HG02970 (cell line): ENCODE data around the gene BSPRY.
"Not testable (repeated sequence)": the region's sequence is repeated elsewhere in the genome, so short reads cannot be mapped to it uniquely, and the experiment has no call there.

Source experiments
- ATAC-seq: cut with Tn5 transposase; IDR thresholded peaks from one replicate; pipeline ENCODE4 v1.9.1; 2021; ENCODE audit warnings: mild to moderate bottlenecking, moderate library complexity, moderate number of reproducible peaks; ENCODE audit not compliant: unreplicated experiment, low FRiP score

BSPRY gene

DNA sequence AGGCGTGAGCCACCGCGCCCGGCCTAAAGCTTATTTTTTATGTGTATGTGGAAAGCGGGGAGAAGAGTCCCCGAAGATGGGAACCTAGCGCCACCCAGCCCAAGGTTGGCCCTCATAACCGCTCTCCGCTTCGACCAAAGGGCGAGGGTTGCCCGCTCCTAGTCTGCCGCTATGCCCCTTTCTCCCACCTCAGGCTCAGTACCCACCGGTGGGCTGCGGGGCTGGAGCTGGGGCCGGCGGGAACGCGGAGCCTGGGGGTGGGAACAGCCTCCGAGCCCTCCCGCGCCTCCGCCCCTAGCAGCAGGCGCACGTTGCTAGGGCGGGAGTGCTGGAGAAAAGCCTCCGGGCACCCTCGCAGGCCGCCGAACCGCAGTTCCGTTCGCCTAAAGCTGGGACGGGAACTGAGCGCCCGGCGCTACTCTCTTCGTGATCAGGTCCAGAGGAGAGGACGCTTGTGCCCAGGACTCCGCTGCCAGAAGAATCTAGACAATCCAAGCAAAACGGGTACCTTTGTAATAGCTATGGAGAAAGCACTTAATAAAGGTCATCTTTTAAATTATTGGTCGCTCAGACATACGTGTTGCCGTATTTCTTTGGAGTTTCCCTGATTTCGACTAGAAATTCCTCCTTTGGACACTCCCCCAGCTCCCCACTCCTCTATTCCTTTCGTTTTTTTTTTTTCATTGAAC lies 9.2 kb upstream of the BSPRY start, which contains the start of gene WDR31:
Gene WDR31, minus strand, starts transcription at position 265 of the 689 bp plus-strand sequence. CDS start 8,253 bp downstream, outside the sequence.
- ATAC-seq, result peak; percentile 92

DNA sequence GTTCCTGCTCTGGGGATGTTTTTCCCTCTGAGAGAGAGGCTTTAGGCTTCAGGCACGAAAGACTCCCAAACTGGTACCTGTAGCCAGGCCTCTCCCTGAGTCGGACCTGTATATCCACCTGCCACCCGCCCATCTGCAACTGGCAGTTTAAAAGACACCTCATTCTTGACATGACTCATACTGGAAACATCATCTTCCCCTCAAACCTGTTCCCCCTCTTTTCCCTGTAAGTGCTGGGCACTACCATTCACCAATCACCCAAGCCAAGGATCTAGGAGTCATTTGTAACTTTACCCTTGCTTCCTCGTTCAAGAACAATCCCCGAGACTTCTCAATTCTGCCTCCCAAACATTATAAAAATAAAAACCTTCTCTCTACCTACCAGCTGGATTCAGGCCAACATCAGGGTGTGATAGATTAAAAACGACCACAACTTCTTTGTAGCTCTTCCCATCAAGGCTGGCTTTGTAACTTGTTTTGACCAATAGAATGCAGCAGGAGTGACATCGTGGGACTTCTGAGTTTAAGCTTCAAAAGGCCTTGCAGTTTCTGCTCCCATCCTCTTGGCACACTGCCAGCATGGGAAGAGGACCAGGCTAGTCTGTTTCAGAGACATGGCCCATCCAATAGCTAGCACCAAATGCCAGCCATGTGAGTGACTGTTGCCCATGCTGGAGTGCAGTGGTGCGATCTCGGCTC lies 7.5 kb upstream of the BSPRY start:
- ATAC-seq, result no peak

DNA sequence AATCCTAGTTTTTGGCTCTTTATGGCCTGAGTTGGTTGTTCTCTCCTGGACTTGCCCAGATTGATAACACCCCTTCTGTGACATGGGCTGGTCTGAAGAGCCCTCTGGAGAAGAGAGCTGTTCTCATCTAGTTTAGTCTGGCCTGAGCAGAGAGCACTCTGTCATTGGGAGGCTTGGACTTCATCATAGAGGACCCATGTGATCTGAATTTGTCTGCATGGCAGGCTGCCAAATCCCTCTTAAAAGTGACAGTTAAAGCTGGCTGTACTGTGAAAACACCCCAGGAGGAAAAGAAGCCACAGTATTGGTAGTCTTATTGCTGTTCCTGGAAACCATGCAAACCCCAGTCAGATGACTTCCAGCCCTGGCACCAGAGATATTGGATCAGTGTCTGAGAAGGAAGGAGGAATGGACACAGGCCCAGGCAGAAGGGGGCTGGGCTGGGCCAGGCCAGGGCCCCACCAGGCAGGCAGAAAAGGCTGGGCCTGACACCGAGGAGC lies 5.6 kb upstream of the BSPRY start:
- no peak for ATAC-seq

DNA sequence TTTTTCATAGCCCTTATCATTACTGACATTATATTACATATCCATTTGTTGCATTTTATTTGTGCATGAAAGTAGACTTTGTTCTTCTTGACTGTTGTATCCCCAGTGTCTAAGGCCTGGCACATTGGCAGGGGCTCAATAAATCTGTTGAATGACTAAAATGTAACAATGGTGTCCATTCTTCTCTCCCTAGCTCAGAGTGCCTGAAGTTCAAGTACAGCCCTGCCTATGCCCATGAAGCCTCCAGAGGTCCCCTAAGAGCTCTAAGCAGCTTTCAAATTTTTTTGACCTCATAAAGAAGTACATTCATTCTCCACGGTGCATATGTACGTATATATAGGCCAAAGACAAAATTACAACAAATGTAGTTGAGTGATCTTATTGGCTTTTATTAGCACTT lies 4.2 kb upstream of the BSPRY start:
- ATAC-seq, result no peak

DNA sequence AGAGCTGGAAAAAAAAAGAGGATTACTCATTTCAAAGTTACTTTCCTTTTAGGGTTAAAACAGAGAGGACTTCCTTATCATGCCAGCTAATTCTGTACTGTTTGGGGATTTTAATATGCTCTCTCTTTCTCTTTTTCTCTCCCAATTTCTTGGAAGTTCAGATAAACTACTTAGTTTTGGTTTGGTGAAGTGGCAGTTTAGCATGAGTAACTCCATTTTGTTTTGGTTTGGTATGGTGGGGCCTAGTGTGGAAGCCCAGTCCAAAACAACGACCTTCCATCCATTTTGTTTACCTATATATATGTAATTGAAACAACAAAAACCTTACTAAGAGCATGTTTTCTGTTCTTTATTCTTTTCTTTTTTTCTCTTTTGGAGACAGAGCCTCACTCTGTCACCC lies 3.7 kb upstream of the BSPRY start:
- no peak for ATAC-seq

DNA sequence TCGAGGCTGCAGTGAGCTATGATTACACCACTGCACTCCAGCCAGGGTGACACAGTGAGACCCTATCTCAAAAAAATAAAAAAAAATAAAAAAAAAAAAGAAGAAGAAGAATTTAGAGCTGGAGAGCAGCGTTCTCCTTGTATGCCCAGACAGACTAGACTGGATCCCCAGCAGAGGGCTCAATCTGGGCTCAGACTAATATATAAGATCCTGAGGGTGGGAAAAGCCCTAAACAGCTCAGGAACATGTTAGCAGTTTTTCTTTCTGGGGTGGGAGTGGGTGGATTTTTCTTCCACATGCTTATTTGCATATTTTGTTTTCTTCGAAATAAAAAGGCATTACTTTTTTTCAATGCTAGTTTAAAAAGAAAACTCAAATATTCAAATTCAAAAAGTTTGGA lies 904 bp upstream of the BSPRY start:
- no peak for ATAC-seq

DNA sequence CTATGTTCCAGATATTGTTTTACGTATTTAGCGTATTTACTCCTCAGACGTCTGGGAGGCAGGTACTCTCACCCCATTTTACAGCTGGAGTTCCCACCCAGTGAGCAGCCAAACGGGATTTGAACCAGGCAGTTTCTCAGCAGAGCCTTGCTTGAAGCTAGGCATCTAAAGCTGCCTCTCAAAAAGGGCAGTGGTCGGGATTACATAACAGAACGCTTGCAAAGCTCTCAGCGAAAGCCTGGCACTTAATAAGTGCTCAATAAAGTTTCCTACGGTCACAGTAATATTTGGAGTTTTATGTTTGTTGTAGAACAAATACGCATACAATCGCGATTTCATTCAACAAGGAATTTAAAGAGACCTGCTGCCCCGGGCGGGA lies 286 bp upstream of the BSPRY start:
- ATAC-seq, result no peak

DNA sequence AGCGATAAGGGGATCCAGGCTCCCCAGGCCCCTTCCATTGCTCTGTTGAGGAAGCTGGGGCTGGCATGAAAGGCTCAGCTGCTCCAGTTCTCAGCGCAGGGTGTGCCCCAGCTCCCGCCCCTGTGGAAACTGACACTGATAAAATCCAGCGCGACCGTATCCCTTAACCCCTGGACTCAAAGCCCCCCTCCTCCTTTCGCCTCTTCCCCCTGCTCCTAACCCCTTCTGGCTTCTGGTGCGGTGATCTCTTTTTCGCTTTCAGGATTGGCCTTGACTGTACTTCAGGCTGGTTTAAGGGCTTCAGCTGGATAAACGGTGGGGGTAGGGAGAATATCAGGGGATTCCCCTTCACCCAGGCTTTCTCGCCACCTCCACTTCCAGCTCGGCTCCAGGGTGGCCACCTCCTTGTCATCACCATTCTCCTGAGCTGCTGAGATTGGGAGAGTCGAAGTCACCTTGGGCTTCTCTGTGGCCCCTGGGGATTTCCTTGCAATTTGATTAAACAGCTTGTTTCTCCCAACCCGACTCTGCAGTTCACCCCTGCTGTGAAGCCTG lies 843 bp downstream of the BSPRY start:
- no peak for ATAC-seq

DNA sequence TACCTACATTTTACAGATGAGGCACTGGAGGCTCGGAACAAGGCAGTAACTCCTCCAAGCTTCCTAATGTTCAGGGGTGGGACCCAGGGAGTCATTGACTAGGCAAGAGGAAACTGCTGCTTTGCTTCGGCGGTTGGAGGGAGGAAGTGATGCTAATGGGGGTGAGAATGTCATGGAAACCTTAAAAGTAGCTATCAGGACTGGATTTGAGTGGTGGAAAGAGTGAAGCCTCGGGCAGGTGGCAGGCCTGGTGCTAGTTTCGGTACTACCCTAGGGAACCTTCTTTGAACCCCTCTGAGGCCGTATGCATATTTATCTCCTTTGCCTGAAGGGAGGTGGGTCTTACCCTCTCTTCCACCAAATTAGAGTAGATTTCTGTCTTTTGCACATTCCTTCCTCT lies 1.6 kb downstream of the BSPRY start:
- no peak for ATAC-seq

DNA sequence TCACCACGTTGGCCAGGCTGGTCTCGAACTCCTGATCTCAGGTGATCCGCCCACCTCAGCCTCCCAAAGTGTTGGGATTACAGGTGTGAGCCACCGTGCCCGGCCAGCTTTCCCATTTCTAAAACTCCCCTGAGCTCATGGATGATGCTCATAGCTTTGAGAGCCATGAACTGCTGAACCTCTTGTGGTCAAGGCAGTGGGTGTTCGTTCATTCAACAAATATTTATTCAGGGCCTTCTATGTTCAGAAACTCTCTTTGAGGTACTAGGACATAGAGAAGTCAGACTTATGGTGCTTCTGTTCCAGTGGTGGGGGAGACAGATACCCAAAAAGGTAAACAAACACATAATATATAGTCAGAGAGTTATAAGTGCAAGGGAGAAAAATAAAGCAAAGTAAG lies 2.7 kb downstream of the BSPRY start:
- ATAC-seq, result no peak

DNA sequence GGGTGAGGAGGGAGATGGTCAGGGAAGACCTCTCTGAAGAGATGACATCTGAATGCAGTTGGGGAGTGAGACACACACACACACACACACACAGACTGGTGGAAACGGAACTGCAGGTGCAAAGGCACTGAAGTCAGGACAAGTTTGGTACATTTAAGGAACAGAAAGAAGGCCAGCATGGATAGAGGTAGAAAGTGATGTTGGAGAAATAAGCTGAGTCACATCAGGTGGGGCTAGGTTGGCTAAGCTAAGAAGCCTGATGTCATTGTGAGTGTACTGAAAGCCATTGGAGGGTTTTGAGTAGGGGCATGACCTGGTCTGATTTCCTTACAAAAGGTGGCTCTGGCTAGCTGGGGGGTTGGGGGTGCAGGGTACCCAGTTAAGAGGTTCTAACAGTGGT lies 3.1 kb downstream of the BSPRY start:
- ATAC-seq, result no peak

DNA sequence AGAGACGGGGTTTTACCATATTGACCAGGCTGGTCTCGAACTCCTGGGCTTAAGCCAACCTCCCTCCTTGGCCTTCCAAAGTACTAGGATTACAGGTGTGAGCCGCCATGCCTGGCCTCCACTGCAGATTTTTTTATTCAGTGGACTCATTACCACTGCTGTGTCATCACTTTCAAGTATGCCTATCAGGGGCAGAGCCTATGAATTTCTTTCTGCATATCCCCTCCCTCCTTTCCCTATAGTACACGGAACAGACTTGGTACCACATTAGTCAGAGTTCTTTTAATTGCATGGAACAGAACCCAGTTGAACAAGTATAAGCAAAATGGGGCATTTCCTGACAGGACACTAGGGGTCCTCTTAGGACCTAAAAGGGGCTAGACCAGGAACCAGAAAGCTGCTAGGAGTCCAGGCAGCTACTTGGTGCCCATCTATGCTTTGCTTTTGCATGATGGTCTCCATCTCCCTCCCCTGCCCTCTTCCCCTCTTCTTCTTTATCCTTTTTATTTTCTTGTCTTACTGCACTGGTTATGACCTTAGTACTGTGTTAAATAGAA lies 5.8 kb downstream of the BSPRY start:
- no peak for ATAC-seq

DNA sequence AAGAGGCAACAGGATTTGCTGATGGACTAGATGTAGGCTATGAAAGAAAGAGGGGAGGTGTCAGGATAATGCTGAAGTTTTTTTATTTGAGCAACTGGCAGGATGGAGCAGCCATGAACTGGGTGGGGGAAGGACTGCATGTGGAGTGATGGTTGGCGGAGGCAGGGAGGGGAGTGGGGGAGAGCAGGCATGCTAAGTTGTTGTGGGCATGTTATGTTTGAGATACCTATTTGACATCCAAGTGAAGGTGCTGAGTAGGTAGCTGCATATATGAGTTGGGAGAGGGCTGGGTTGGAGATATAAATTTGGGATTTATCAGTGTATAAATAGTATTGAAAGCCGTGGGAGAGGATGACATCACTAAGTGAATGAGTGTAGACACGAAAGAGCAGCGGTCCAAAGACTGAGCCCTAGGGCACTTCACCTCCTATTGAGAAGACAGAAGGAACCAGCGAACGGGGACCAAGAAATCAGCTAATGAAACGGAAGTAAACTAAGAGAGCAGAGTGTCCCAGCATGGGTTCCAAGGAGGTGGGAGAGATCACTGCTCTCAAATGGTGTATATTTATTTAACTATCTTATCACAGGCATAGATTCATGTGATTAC lies 7.4 kb downstream of the BSPRY start:
- ATAC-seq, result no peak

DNA sequence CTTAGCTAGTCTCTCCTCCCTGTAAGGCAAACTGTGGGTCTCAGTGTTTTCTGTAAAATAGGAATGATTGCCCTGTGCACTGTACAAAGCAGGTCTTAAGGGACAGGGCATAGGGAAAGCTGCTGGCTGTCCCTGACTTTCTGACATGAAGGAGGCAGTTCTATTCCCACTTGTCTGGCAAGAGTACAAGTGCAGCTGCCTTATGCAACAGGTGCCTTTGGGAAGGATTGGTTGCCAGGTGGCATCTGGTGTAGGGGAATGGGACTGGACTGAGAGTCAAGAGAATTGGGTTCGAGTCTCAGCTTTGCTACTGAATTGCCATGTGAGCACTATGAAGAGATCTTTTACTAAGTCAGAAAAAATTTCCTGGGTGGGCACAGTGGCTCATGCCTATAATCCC lies 10.0 kb downstream of the BSPRY start:
- no peak for ATAC-seq

DNA sequence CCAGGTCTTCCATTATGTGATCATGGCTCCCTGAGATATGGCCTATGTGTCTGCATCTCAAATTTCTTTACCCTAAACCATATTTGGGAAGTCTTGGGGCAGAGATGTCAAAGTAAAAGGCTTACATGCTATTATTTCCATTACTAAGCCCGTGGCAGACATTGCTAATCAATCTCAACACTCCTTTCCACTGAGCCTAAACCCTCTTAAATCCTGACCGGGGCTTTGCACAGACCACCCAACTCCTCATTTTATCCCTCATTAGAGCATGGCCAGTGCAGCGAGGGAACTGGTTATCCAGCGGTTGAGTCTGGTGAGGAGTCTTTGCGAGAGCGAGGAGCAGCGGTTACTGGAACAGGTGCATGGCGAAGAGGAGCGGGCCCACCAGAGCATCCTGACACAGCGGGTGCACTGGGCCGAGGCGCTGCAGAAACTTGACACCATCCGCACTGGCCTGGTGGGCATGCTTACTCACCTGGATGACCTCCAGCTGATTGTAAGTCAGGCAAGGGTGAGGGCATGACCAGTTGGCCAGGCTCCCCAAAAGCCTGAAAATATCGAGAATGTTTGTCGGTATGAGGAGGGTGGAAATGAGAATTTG lies 11.0 kb downstream of the BSPRY start:
- ATAC-seq, result no peak

DNA sequence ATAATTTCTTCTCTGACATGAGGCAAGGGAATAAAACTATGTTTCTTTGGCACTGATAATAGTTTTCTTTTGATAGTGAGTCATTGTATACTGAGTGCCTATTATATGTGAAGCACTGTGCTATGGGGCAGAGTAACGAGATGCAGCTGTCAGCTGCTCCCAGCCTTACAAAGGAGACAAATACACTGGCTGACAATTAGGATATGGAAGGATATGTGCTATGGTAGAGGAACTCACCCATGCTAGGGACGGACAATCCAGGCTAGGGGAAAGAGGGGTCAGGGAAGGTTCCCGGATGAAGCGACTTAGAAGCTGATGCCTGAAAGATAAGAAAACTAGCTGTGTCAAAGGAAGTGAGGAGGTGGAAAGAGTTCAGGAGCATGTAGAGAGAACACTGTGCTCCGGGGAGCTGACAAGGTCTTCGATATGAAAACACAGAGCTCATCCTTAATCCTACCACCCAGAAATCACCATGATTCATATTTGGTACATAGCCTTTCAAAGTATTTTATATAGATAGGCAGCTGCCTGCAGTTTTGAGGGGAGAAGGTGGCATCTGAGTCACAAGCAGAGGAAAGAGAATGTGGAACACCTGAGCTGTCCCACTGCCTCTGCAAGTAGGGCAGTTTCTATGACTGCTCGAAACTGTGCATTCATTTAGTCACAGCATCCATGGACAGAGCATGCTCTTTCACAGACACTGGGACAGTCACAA lies 12.1 kb downstream of the BSPRY start:
- ATAC-seq, result no peak

DNA sequence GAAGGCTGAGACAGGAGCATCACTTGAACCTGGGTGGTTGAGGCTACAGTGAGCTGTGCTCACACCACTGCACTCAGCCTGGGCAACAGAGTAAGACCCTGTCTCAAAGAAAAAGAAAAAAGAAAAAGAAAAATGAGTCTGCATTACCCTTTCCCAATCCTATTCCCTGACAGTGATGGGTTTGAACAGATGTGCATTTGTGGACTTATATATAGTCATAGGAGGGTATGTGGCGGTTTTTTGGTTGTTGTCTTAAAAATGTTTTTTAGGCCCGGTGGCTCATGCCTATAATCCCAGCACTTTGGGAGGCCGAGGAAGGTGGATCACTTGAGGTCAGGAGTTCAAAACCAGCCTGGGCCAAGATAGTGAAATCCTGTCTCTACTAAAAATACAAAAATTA lies 14.0 kb downstream of the BSPRY start:
- no peak for ATAC-seq

DNA sequence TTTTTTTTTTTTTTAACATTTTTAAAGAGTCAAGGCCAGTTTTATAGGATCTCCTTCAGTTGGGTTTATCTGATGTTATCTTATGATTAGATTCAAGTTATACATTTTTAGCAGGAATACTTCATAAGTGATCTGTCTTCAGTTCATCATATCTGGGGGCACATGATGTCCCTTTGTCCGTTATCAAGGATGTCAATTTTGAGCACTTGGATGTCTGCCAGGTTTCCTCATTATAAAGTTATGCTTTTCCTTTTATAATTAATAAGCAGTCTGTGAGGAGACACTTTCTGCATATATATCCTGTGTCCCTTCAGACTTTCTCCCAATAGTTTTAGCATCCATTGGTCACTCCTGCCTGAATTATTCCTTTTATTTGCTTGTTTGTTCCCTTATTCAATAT lies 15.6 kb downstream of the BSPRY start:
- no peak for ATAC-seq

DNA sequence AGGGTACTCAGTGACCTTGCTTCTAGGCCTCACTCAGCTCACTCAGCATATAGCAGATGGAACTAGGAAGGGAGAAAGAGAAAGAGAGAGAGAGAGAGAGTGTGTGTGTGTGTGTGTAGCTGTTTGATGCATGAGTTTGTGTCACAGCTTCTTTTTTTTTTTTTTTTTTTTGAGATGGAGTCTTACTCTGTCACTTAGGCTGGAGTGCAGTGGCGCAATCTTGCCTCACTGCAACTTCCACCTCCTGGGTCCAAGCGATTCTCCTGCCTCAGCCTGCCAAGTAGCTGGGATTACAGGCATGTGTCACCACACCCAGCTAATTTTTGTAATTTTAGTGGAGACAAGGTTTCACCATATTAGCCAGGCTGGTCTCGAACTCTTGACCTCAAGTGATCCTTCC lies 16.3 kb downstream of the BSPRY start:
- ATAC-seq, result not testable (repeated sequence)

DNA sequence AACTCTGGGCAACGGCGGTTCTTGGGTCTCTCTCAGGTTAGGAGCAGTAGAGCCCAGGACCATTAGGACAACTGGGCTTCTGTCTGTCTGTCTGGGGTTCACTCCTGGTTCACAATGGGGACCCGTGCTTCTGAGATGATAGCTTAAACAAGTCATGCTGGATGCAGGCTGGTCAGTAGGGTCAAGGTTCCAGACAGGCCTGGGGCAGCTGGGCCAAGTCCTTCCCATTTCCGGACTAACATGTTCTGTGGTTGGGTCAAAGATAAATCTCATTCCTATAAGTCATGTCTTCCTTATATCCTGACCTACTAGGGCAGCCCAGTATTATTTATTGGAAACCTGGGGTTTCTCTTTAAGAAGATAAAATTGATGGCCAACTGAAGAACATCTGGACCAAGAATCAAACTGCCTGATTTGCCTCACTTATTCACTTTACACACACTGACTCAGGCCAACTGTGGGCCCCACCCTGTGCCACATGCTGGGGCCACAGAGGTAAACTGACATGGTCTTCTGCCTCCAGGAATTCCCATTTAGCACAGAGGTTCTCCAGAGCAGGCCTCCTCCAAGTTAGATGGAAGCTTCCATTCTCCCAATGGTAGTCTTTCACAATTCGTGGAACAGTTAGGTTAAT lies 19.1 kb downstream of the BSPRY start:
- no peak for ATAC-seq
